Skeletal muscle tissue (tissue), 4 donors: ENCODE measurements around the gene NGF. TPM values are rescaled to one million over a fixed set of nuclear protein-coding genes. Genes with fewer than 3 reads are reported as not detected.

Experiments
- H3K27ac ChIP-seq: one replicate; pipeline ENCODE4 v1.7.0; 2013; ENCODE audit warnings: mild to moderate bottlenecking, low read depth, low read length, inconsistent platforms
- H3K27me3 ChIP-seq, 3 donors: one replicate each; pipeline ENCODE4 v1.7.0; 2013; ENCODE audit warnings: low read length in 3 of 3; ENCODE audit not compliant: control insufficient read depth in 3 of 3, insufficient read depth in 3 of 3
- H3K36me3 ChIP-seq, 3 donors: one replicate each; pipeline ENCODE4 v1.7.0; 2013; ENCODE audit warnings: low read length in 3 of 3; ENCODE audit not compliant: control insufficient read depth in 3 of 3, insufficient read depth in 3 of 3
- H3K4me1 ChIP-seq, 3 donors: one replicate each; pipeline ENCODE4 v1.7.0; 2013; ENCODE audit warnings: low read length in 3 of 3, mild to moderate bottlenecking in 3 of 3; ENCODE audit not compliant: control insufficient read depth in 3 of 3, insufficient read depth in 3 of 3
- H3K4me3 ChIP-seq, 3 donors: one replicate each; pipeline ENCODE4 v1.7.0; 2013; ENCODE audit warnings: low read length in 3 of 3
- H3K9ac ChIP-seq, 3 donors: one replicate each; pipeline ENCODE4 v1.7.0; 2013; ENCODE audit warnings: low read length in 3 of 3, mild to moderate bottlenecking in 3 of 3, moderate library complexity in 2 of 3, low read depth in 1 of 3
- H3K9me3 ChIP-seq, 3 donors: one replicate each; pipeline ENCODE4 v1.7.0; 2013; ENCODE audit warnings: low read length in 3 of 3; ENCODE audit not compliant: control insufficient read depth in 3 of 3
- total RNA-seq: library from RNA; depleted of rRNA; stranded (reverse); fragments of >200 nt; gene quantifications from one replicate; pipeline ENCODE4 v1.2.3, GENCODE V29; 2014
- donor health status: Osteomylitis.

NGF gene
- total RNA-seq, 1 donor from 2014 or later = 2.1 TPM

DNA sequence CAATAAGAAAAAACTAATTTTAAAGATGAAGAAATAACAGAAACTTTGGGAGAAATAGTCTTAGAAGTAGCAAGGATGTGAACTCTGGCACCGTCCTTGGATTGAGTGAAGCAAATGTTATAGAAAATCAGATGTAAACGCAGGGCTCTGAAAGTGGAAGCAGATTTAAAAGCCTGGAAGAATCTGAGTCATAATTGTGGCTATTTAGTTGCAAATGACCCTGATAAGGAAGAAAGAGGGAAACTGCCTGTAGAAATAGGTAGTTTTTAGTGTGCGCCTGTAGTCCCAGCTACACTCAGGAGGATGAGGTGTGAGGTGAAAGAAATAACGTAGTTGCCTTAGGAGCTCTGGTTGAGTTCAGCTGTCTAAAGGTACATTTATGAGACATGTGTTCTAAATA lies 101.0 kb downstream of the NGF start:
- Histone ChIP-seq H3K36me3 (no peaks in the 10 kb centered on the region), H3K27ac (no peak overlapping the region)

More for the DNA sequence above, 101.0 kb downstream of the NGF start:
- no peaks in the 10 kb centered on the region for H3K27me3 ChIP-seq
- H3K9me3 ChIP-seq = no peaks in the 10 kb centered on the region
- H3K4me3 ChIP-seq = no peak overlapping the region
- no peak overlapping the region for H3K9ac ChIP-seq
- no peaks in the 10 kb centered on the region for H3K4me1 ChIP-seq

Other genes with a start within 250 kb of the NGF start
- 6.8 TPM for gene TSPAN2, start 248.7 kb downstream of the NGF start, total RNA-seq